ENCODE measurements around the gene MEIS2.

Gene MEIS2

DNA sequence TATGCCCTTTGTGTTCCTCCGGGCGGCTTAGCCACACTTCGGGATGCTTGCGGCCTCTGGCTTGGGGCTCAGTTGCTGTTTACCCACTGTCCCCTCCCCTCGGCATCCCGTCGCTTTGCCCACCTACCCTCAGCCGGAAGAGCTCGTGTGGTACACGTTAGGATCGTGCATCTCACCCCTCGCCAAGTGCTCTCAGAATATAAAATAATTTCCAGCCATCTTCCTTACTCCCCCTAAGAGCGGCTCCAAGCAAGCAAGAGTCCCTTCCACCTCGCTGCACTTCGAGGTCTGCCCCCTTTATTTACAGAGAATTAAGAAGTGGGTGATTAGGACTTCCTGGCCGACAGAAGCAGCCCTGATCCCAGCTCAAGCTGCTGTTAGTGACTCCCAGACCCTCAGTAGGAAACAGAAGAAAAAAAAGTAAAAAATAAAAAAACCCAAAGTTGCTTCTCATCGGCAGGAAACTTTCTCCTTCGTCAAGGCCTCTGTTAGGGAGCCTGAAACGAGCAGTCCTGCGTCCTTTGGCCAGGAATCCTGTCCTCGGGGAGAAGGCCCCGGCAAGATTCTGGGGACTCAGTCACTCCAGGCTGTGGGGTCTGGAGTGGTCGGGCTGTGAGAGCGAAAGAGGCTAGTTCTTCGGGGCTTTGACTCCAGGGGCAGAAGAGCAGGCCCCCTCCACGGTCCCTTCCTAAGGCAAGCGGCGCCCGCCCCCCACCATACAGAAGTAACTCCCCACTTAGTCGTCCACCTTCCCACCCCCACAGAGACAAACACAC, 3.0 kb downstream of the MEIS2 start:
- no peak for DNase-seq

DNA sequence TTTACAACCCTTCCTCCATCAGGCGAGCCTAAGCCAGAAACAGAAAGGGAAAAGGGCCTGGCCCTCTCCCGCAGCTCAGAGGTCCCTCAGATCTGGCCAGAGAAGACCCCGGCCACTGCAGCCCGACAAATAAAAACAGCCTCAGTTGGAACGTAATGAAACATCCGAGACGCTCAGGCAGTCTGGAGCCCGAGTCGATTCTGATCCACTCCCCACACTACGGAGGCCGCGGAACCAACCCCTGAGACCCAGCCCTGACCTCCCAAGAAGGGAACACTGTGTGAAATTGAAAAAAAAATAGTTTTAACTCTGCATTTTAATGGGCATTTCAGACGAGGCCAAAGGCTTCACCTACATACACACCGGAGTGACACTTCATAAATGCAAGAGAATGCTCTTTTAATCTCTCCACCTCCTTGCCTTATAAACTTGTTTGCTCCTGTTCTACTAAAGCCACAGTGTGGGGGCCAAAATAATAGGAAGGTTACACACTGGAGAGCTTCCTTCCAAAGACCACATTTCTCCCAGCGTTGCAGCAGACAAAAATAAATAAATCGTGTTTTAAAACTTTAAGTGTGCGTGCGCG, 3.7 kb downstream of the MEIS2 start:
- DNase-seq: no peak

DNA sequence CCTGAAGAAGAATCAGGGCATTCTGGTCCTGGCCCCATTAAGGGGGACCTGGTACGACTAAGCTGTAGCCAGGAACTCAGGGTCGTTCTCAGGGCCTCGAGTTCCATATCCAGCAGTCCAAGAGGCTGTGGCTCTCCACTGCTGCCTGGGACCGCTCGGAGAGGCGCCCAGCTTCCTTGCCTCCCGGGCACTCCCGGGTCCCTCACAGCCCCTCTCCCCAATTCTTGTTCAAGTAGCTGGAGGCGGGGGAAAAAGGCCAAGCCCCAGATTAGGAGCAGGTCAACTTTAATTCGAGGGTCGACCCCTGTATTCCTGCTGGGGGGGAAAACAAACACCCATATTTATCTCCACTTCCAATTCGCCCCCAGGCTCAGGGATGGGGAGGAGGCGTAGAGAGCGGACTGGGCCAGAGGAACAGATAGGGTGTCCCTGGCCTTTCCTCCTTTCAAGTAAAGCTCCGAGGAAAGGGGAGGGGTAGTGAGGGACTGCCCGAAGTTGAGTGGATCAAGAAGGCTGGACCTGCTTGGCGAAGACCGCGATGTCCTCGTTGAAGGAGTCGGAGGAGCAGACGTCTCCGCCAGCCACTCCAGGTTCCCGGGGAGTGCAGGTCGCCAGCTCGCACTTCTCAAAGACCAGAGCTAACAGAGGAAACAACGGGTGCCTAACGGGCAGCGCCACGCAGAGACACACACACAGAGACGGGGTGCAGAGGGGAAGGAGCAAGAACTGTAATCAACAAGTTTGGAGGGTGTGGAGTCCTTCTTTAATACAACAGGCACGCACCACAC, 4.4 kb downstream of the MEIS2 start:
- no peak for DNase-seq

DNA sequence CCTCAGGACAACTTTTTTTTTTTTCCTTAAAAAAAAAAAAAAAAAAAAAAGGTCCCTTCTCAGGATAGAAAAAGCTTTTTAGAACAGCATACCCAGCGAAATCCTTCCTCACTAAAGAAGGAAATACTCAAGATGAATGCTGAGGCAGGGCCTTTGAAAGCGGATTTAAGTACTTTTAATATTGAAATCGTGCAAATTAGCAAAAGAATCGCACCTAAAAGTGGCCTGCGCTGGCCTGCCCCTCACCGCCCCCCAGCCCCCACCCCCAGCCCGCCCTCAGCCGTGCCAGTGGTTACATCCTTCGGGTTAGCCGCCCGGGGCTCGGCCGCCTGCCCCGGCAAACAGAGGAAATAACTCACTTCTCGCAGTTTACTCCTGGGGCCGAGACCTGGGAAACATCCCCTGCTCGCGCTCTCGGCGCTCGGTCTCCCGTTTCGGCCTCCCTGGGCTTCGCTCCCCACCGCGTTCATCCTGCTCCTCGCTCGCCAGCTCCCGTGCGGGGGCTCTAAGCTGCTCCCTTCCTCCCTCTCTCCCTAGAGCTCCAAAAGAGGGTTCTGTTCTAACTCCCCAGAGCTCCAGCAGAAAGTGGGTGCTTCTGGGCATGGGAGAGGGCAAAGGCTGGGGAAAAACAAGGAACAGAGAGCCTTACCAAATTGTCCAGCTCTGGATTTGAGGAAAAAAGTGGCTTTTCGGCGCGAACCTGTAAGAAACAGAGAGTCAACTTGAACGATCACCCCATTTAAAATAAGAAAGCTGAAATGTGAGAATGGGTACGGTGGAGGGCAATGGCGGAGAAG, 5.2 kb downstream of the MEIS2 start:
- no peak for DNase-seq

GRCh38 chr15:37094333-37094914, 5.9 kb downstream of the MEIS2 start:
- DNase-seq: no peak

GRCh38 chr15:37093480-37094332, 6.6 kb downstream of the MEIS2 start:
- DNase-seq: no peak

DNA sequence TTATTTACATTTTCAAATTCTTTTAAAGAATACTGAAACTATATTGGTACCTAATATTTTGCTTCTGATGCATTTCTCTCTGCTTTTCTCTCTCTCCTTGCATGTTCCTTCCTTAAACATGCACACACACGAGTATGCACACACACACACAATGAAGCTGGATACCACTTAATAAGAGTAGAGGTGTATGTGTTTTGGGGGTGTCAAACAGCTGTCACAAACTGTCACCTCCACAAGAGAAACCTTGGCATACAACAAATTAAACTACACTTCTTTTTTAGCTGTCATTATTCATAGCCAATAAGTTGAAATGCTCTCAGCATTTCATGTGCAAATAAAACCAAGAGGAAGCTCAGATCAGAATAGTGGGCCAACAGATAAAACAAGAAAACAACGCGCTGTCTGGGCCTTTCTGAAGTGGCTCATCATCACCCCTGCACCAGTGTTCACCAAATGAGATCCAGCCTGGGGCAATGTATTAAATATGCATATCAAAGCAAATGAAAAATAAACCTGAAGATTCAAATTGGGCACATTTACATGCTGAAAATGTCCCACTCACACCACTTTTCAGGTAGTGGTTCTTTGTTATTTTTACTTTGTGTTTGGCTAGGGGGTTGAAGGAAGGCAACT, 9.7 kb downstream of the MEIS2 start:
- no peak for DNase-seq

- DNase-seq: no peak
These were observed 11.9 kb downstream of the MEIS2 start for GRCh38 chr15:37088436-37088835.

DNA sequence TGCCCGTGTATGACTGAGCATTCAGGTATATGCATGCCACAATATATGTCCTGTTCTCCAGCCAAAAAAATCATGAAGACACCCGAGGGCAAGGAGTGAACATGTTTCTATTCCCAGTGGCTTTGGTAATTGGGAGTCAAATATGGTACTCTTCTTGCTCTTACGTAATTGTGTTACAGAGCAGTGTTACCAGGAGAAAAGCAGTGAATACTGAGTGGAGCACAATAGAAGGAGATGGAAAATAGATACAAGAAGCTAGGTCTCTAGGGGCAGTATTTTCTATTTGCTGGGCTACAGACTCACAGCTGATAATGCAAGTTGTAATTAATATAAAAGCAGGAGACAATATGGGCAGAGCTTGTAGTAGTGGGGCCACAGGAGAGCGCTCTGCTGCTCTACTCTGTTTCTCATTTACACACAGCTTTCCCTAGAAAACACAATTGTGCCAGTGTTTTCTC, 13.2 kb downstream of the MEIS2 start:
- DNase-seq: no peak

GRCh38 chr15:37086521-37086920, 13.8 kb downstream of the MEIS2 start:
- no peak for DNase-seq

DNA sequence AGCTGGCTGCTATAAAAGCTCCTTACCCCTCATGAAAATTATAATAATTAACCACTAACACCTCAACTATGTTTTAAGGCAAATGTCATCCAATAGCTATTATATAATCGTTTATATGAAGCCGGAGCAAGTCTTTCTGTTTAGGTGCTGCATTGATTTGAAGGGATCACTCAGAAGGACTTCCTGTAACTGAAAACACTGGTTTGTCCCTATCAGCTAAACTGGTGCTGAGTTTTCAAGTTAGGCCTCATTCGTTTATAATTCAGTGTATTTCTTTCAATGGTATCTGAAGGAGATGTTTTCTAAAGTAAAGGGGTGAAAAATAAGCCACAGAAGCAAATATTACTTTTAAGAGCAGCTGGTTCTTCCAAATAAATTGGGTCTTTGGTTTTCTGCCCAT, 14.2 kb downstream of the MEIS2 start:
- no peak for DNase-seq

- DNase-seq: no peak
These were observed 15.7 kb downstream of the MEIS2 start for GRCh38 chr15:37084602-37085001.

- DNase-seq: no peak
These were observed 16.7 kb downstream of the MEIS2 start for GRCh38 chr15:37083610-37084009.

DNA sequence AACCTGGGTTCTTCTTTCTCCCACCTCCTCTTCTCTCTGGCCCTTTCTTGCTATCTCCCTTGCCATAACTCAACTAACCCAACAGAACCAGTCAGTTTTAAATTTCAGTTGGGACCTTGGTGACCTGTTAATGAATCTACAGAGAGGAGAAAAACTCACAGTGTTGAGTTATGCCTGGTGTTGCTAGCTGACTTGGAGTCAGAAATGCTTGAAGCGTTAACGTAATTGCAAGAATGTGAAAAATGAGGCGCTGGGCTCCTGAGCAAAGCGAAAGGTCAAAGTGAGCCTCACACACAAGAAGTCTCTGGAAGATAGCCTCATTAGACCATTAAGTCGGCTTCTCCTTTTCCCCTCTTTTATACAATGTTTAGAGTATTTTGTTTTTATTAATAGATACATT, 18.4 kb downstream of the MEIS2 start:
- DNase-seq: no peak

- no peak for DNase-seq
These were observed 20.0 kb downstream of the MEIS2 start for GRCh38 chr15:37080261-37080921.

GRCh38 chr15:37079726-37080125, 20.6 kb downstream of the MEIS2 start:
- no peak for DNase-seq

GRCh38 chr15:37078566-37078965, 21.8 kb downstream of the MEIS2 start:
- no peak for DNase-seq

DNA sequence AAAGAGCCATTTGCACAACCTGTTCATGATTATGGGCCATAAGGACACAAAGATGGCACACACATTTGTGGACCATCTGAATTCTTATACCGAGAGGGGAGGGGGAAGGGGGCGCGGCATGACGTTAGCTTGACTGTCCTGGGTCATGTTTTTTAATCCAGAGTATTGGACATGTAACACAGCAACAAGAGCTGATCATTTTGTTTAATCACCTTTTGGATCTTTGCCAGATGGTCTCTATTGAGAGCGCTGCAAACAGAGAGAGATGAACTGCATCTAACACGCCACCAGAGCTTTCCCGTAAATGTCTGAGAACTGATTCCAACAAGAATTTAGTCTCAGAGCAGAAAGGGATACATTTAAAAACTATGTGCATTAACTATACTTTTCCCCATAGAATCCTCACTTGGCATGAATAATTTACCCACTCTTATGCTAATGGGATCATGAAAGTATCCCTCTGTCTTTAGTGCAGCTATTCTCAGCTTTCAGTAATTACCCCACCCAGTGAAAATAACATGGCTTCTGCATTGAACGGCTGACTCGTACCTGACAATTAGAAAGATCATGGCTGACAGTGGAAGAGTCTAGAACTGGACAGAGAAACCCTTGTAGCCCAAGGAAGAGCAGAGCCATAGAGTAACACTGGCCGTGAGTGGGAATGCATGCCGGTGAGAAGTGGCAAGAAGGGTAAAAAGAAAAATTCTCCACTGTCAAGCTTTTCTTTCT, 22.6 kb downstream of the MEIS2 start:
- DNase-seq: no peak

DNA sequence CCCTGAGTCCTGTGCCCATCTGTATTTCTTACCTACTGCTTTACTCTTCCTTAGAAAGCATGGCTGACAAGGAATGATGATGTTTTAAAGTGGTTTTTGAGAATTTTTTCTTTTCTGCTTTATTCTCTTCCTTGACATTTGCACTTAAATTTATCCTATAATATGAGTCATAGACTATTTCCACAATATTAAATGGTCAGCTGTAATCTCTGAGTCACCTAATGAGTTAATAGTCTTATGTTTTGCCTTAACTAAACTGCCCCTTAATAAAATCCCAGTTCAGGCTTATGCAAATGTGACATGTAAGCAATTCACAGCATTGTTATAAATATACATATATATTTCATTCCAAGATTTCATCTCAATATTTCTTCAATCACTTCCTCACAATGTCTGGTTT, 23.8 kb downstream of the MEIS2 start:
- no peak for DNase-seq

DNA sequence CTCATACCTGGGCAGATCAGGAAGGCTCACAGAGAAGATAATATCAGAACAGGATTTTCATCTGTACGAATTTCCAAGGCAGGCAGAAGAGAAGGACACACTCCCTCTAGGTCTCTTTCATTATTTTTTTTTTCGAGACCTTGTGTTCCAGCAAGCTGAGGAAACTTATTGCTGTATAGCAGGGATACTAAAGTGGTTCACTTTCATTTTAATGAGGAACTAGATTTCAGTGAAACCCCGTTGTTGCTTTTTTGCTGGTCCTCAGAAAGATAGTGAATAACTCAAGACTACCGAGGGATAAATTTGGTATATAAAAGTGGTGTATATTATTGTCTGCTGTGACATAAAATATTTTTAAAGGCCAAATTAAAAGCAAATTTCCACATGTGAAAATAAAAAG, 24.6 kb downstream of the MEIS2 start:
- DNase-seq: no peak
